ENCODE results near the gene DENND11.

The DENND11 gene

DNA sequence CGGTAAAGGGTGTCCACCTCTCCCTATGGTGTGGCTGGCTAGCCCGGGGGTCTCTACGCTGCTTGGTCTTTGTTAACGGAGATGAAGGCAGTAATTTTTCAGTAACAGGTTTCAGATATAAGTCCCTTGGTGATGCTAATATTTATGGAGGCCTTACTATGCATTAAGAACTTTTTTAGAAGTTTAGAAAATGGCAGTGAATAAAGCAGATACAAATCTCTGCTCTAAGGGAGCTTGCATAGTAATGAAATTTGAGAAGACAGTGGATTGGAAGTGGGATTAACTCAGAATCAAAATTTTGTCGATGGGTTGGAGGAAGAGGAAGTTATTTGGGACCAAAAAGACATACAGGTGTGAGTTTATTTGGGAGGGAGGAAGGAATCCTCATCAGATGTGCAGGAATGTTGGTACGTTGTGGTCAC is 36.6 kb upstream of the DENND11 start:
- no peaks in the 10 kb centered on the region for H3K27me3 ChIP-seq (ENCODE audit: control insufficient read depth, insufficient read depth, low read length)
- H3K27ac ChIP-seq, result peak overlapping the region; percentile 75
- no peaks in the 10 kb centered on the region for H3K9me3 ChIP-seq (ENCODE audit: control insufficient read depth, low read length)
- TF ChIP-seq, protein P1, sequence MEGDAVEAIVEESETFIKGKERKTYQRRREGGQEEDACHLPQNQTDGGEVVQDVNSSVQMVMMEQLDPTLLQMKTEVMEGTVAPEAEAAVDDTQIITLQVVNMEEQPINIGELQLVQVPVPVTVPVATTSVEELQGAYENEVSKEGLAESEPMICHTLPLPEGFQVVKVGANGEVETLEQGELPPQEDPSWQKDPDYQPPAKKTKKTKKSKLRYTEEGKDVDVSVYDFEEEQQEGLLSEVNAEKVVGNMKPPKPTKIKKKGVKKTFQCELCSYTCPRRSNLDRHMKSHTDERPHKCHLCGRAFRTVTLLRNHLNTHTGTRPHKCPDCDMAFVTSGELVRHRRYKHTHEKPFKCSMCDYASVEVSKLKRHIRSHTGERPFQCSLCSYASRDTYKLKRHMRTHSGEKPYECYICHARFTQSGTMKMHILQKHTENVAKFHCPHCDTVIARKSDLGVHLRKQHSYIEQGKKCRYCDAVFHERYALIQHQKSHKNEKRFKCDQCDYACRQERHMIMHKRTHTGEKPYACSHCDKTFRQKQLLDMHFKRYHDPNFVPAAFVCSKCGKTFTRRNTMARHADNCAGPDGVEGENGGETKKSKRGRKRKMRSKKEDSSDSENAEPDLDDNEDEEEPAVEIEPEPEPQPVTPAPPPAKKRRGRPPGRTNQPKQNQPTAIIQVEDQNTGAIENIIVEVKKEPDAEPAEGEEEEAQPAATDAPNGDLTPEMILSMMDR (IDR thresholded peaks at IDR 0.05), result no peak
- no peaks in the 10 kb centered on the region for H3K4me1 ChIP-seq
- H3K4me3 ChIP-seq (ENCODE audit: low read depth, low read length), result peak overlapping the region; percentile 86
- H3K9ac ChIP-seq, result peak overlapping the region; percentile 9
- H3K4me2 ChIP-seq (ENCODE audit: low read length), result peak overlapping the region; percentile 74
- peaks cover 5% of the 10 kb centered on the region for H3K79me2 ChIP-seq
- H3K36me3 ChIP-seq (ENCODE audit: control insufficient read depth, insufficient read depth, low read length), result no peaks in the 10 kb centered on the region
- H2AFZ ChIP-seq, result peak overlapping the region; percentile 80

DNA sequence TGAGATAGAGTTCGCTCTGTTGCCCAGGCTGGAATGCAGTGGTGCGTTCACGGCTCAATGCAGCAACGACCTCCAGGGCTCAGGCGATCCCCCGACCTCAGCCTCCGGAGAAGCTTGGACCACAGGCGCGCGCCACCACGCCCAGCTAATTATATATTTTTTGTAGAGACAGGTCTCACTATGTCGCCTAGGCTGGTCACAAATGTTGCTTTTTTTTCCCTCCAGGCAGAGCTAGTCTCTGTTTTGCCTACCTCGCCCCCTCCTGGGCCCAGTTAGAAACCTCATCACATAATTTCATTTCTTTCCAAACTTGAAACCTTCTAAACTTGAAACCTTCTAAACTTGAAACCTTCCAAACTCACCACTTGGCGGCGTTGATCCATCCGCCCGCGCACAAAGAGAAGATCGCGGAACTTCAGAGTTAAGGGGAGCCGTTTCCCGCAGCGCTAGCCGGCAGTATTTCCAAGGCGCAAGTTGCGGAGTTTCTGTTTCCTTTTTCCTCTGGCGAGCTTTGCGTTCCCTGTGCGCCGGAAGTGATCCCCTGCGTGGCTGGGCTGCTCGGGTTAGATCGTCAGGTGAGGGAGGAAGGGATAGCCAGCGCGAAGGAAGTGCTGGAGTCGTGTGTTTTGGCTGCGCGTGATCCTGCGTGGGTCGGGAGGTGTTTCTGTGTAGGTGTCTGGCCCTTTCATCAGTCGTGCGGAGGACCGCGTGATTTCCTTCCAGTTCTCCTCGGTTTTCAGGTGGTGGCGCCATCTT is 36.0 kb upstream of the DENND11 start, which contains the start of gene SSBP1:
Gene SSBP1 (plus strand): TSS at position 523 of the 756 bp plus-strand sequence. CDS start 809 bp downstream, outside the sequence.
- no peaks in the 10 kb centered on the region for H3K9me3 ChIP-seq (ENCODE audit: control insufficient read depth, low read length)
- H3K4me2 ChIP-seq (ENCODE audit: low read length), result peak within 1 kb of the TSS; percentile 74
- TF ChIP-seq, protein P1 (IDR thresholded peaks at IDR 0.05), result peak; percentile 79
- peak within 1 kb of the TSS; percentile 80 for H2AFZ ChIP-seq
- no peaks in the 10 kb centered on the region for H3K4me1 ChIP-seq
- no peaks in the 10 kb centered on the region for H3K27me3 ChIP-seq (ENCODE audit: control insufficient read depth, insufficient read depth, low read length)
- peak within 1 kb of the TSS; percentile 9 for H3K9ac ChIP-seq
- H3K36me3 ChIP-seq (ENCODE audit: control insufficient read depth, insufficient read depth, low read length), result no peaks in the 10 kb centered on the region
- peak within 1 kb of the TSS; percentile 86 for H3K4me3 ChIP-seq (ENCODE audit: low read depth, low read length)
- H3K27ac ChIP-seq, result peak within 1 kb of the TSS; percentile 75
- peaks cover 5% of the 10 kb centered on the region for H3K79me2 ChIP-seq

DNA sequence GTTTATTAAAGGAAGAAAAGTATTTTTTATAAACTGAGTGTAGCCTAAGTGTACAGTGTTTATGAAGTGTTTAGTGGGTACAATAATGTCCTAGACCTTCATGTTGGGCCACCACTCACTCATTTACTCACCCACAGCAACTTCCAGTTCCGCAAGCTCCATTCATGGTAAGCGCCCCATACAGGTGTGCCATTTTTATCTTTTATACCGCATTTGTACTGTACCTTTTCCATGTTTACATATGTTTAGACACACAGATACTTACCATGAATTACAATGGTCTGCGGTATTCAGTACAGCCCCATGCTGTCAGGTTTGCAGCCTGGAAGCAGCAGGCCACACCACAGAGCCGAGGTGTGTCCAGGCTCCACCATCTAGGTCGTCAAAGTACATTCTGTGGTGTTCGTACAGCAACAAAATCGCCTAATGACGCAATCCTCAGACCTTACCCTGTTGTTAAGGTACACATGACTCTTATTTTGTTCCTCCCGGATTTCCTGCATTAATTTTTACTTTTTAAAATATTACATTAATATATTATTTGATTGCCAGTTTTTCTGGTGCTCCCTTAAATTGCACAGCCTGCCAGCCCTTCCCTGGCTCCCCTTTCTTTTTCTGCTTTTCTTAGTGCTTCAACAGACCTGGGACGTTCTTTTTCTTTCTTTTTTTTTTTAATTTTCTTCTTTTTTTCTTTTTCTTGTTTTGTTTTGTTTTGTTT is 35.3 kb upstream of the DENND11 start:
- H3K4me3 ChIP-seq (ENCODE audit: low read depth, low read length), result peak overlapping the region; percentile 86
- peak overlapping the region; percentile 75 for H3K27ac ChIP-seq
- TF ChIP-seq, protein P1 (IDR thresholded peaks at IDR 0.05), result no peak
- no peaks in the 10 kb centered on the region for H3K36me3 ChIP-seq (ENCODE audit: control insufficient read depth, insufficient read depth, low read length)
- no peak overlapping the region for H3K9ac ChIP-seq
- peaks cover 5% of the 10 kb centered on the region for H3K79me2 ChIP-seq
- no peaks in the 10 kb centered on the region for H3K4me1 ChIP-seq
- no peaks in the 10 kb centered on the region for H3K27me3 ChIP-seq (ENCODE audit: control insufficient read depth, insufficient read depth, low read length)
- H3K9me3 ChIP-seq (ENCODE audit: control insufficient read depth, low read length), result no peaks in the 10 kb centered on the region
- H2AFZ ChIP-seq, result peak overlapping the region; percentile 80
- H3K4me2 ChIP-seq (ENCODE audit: low read length), result peak overlapping the region; percentile 74

DNA sequence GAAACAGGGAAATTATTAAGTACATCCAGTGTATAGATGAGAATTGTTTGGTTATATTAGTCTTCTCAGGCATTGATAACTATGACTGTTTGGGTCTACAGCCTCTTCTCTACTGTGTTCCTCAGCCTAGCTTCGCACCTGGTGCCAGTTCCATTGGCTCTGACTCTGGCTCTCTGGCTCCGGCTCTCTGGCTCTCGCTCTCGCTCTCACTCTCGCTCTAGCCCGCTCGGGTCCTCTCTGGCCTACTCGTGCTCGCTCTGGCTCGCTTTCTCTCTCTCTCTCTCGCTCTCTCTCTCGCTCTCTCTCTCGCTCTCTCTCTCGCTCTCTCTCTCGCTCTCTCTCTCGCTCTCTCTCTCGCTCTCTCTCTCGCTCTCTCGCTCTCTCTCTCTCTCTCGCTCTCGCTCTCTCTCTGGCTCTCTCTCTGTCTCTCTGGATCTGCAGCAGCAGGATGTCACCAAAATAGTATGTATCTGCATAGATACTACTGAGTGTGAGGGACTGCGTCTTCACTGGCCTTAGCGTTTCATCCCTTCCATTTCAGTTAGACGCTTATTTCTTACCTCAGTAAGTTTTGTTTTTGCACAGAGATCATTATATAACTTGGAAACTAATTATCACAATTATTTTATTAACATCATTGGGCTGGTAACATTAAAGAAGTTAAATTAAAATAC is 29.6 kb upstream of the DENND11 start:
- H3K9ac ChIP-seq, result no peak overlapping the region
- TF ChIP-seq, protein P1 (IDR thresholded peaks at IDR 0.05), result peak; percentile 50
- no peaks in the 10 kb centered on the region for H3K79me2 ChIP-seq
- H3K4me1 ChIP-seq, result no peaks in the 10 kb centered on the region
- H3K36me3 ChIP-seq (ENCODE audit: control insufficient read depth, insufficient read depth, low read length), result no peaks in the 10 kb centered on the region
- H2AFZ ChIP-seq, result peak overlapping the region; percentile 67
- no peaks in the 10 kb centered on the region for H3K27me3 ChIP-seq (ENCODE audit: control insufficient read depth, insufficient read depth, low read length)
- H3K27ac ChIP-seq, result peak overlapping the region; percentile 25
- no peak overlapping the region for H3K4me3 ChIP-seq (ENCODE audit: low read depth, low read length)
- H3K4me2 ChIP-seq (ENCODE audit: low read length), result no peak overlapping the region
- H3K9me3 ChIP-seq (ENCODE audit: control insufficient read depth, low read length), result no peaks in the 10 kb centered on the region

Data from parathyroid adenoma (tissue), 2 donors.